Activated CD4-positive, alpha-beta memory T cell treated with anti-CD3 and anti-CD28 coated beads for 36 hours (primary cell): Measurements from ENCODE around the gene LENG1. TPM values are rescaled to one million over a fixed set of nuclear protein-coding genes. Genes with fewer than 3 reads are reported as not detected.

Source experiments
- CTCF ChIA-PET: fragments of 350-600 bp; sonication (Branson Sonifier 250); formaldehyde crosslinking; loops from one replicate; lab custom pipeline; 2021; ENCODE audit warnings: antibody characterized with exemption, inconsistent platforms; lab: Charles Lee
- POLR2A ChIA-PET: fragments of 350-600 bp; sonication (Branson Sonifier 250); formaldehyde crosslinking; loops from one replicate; lab custom pipeline; 2021; ENCODE audit warnings: antibody characterized with exemption; lab: Charles Lee
- DNase-seq: peaks from one replicate; pipeline ENCODE4 v3.0.0-alpha.2; 2020
- H3K27ac Mint-ChIP-seq: one replicate; pipeline ENCODE4 v1.8.0; 2021; ENCODE audit warnings: mixed read lengths
- H3K27me3 Mint-ChIP-seq: one replicate; pipeline ENCODE4 v1.8.0; 2021; ENCODE audit warnings: mixed read lengths
- H3K36me3 Mint-ChIP-seq: one replicate; pipeline ENCODE4 v1.8.0; 2021; ENCODE audit warnings: mixed read lengths
- H3K4me1 Mint-ChIP-seq: one replicate; pipeline ENCODE4 v1.8.0; 2021; ENCODE audit warnings: low read depth, mixed read lengths
- H3K4me3 Mint-ChIP-seq: one replicate; pipeline ENCODE4 v1.8.0; 2021; ENCODE audit warnings: mild to moderate bottlenecking, mixed read lengths
- H3K9me3 Mint-ChIP-seq: one replicate; pipeline ENCODE4 v1.8.0; 2021; ENCODE audit warnings: mixed read lengths
- intact Hi-C: fragments of 100-400 bp; cut with micrococcal nuclease; formaldehyde crosslinking; loops from one replicate; pipeline ENCODE4 v1.15.1; 2023
- total RNA-seq, 2 experiments: library from RNA; stranded (reverse); gene quantifications; one replicate each; pipeline ENCODE4 v1.2.3, GENCODE V29; 2021

Gene LENG1
- total RNA-seq, 2 experiments from 2014 or later, result 4.7 to 5.3 TPM

GRCh38 chr19:54152878-54153524 lies 6.5 kb downstream of the LENG1 start:
- DNase-seq, result no peak
- Mint-ChIP-seq H3K4me1 (peaks cover 23% of the 10 kb centered on the region), H3K27ac (no peak overlapping the region), H3K4me3 (no peak overlapping the region), H3K36me3 (peaks cover 50% of the 10 kb centered on the region), H3K27me3 (no peaks in the 10 kb centered on the region), H3K9me3 (no peaks in the 10 kb centered on the region)
- POLR2A ChIA-PET, result no interaction called here
- CTCF ChIA-PET, result no interaction called here
- intact Hi-C loops, result no loop called here

GRCh38 chr19:54152267-54152666 lies 7.3 kb downstream of the LENG1 start:
- POLR2A ChIA-PET, result no interaction called here

GRCh38 chr19:54151362-54152035 lies 8.0 kb downstream of the LENG1 start:
- Mint-ChIP-seq H3K36me3 (peaks cover 53% of the 10 kb centered on the region), H3K27ac (no peak overlapping the region), H3K4me3 (no peak overlapping the region), H3K4me1 (peaks cover 18% of the 10 kb centered on the region), H3K27me3 (no peaks in the 10 kb centered on the region), H3K9me3 (no peaks in the 10 kb centered on the region)
- intact Hi-C loops, result no loop called here
- POLR2A ChIA-PET, result no interaction called here
- CTCF ChIA-PET, result no interaction called here
- DNase-seq, result no peak

More at GRCh38 chr19:54152267-54152666, 7.3 kb downstream of the LENG1 start:
- Mint-ChIP-seq H3K4me3 (no peak overlapping the region), H3K9me3 (no peaks in the 10 kb centered on the region), H3K36me3 (peaks cover 52% of the 10 kb centered on the region), H3K4me1 (peaks cover 22% of the 10 kb centered on the region), H3K27ac (no peak overlapping the region), H3K27me3 (no peaks in the 10 kb centered on the region)
- DNase-seq, result no peak
- CTCF ChIA-PET, result no interaction called here
- intact Hi-C loops, result no loop called here

GRCh38 chr19:54149021-54149812 lies 10.3 kb downstream of the LENG1 start:
- Mint-ChIP-seq H3K36me3 (peaks cover 47% of the 10 kb centered on the region), H3K27ac (no peak overlapping the region), H3K4me3 (no peak overlapping the region), H3K4me1 (peaks cover 9% of the 10 kb centered on the region), H3K27me3 (no peaks in the 10 kb centered on the region), H3K9me3 (no peaks in the 10 kb centered on the region)
- ChIA-PET POLR2A (no interaction called here), CTCF (no interaction called here)
- no peak for DNase-seq
- intact Hi-C loops, result no loop called here

- no peak for DNase-seq
- Mint-ChIP-seq H3K27ac (no peak overlapping the region), H3K36me3 (peaks cover 47% of the 10 kb centered on the region), H3K4me3 (no peak overlapping the region), H3K4me1 (no peaks in the 10 kb centered on the region), H3K27me3 (no peaks in the 10 kb centered on the region), H3K9me3 (no peaks in the 10 kb centered on the region)
- intact Hi-C loops, result no loop called here
- POLR2A ChIA-PET, result no interaction called here
- CTCF ChIA-PET, result no interaction called here
These were observed 11.4 kb downstream of the LENG1 start for GRCh38 chr19:54148158-54148557.

GRCh38 chr19:54147676-54148075 lies 11.8 kb downstream of the LENG1 start:
- ChIA-PET POLR2A (no interaction called here), CTCF (interaction anchor here (0.6 kb wide), 1 partner anchor 55 kb away, joined by 3 read pairs; no protein-coding TSS in a partner anchor)
- Mint-ChIP-seq H3K4me1 (no peaks in the 10 kb centered on the region), H3K4me3 (no peak overlapping the region), H3K27me3 (no peaks in the 10 kb centered on the region), H3K27ac (no peak overlapping the region), H3K36me3 (peaks cover 47% of the 10 kb centered on the region), H3K9me3 (no peaks in the 10 kb centered on the region)
- DNase-seq, result no peak
- intact Hi-C loops, result no loop called here

GRCh38 chr19:54145541-54146158 lies 13.9 kb downstream of the LENG1 start:
- ChIA-PET CTCF (no interaction called here), POLR2A (no interaction called here)
- H3K36me3 Mint-ChIP-seq, result peaks cover 40% of the 10 kb centered on the region
- no peaks in the 10 kb centered on the region for H3K27me3 Mint-ChIP-seq
- no peak overlapping the region for H3K27ac Mint-ChIP-seq
- no peak for DNase-seq
- peaks cover 15% of the 10 kb centered on the region for H3K4me1 Mint-ChIP-seq
- no peaks in the 10 kb centered on the region for H3K9me3 Mint-ChIP-seq
- intact Hi-C loops, result no loop called here
- no peak overlapping the region for H3K4me3 Mint-ChIP-seq

- Mint-ChIP-seq H3K4me1 (peaks cover 37% of the 10 kb centered on the region), H3K4me3 (no peak overlapping the region), H3K27me3 (no peaks in the 10 kb centered on the region), H3K9me3 (no peaks in the 10 kb centered on the region), H3K36me3 (peaks cover 29% of the 10 kb centered on the region), H3K27ac (peak overlapping the region; percentile 31)
- ChIA-PET POLR2A (interaction anchor here (0.7 kb wide), 1 partner anchor 296 kb away, joined by 3 read pairs; no protein-coding TSS in a partner anchor), CTCF (interaction anchor here (1.0 kb wide), 1 partner anchor 17 kb away, joined by 3 read pairs; the partner anchor contains the start of gene LENG1)
- no peak for DNase-seq
- intact Hi-C loops, result no loop called here
These were observed 17.2 kb downstream of the LENG1 start for GRCh38 chr19:54142166-54142780.

GRCh38 chr19:54141356-54141755 lies 18.2 kb downstream of the LENG1 start:
- POLR2A ChIA-PET, result no interaction called here
- Mint-ChIP-seq H3K27ac (no peak overlapping the region), H3K4me3 (no peak overlapping the region), H3K4me1 (peaks cover 42% of the 10 kb centered on the region), H3K36me3 (peaks cover 24% of the 10 kb centered on the region), H3K9me3 (no peaks in the 10 kb centered on the region), H3K27me3 (no peaks in the 10 kb centered on the region)
- CTCF ChIA-PET, result interaction anchor here (1.0 kb wide), 1 partner anchor 18 kb away, joined by 3 read pairs; the partner anchor contains the start of gene LENG1
- DNase-seq, result no peak
- intact Hi-C loops, result no loop called here

GRCh38 chr19:54138489-54139256 lies 20.8 kb downstream of the LENG1 start:
- H3K27ac Mint-ChIP-seq, result peak overlapping the region; percentile 87
- intact Hi-C loops, result no loop called here
- peak overlapping the region; percentile 86 for H3K4me3 Mint-ChIP-seq
- H3K36me3 Mint-ChIP-seq, result peaks cover 9% of the 10 kb centered on the region
- peaks cover 52% of the 10 kb centered on the region for H3K4me1 Mint-ChIP-seq
- DNase-seq, result peak; percentile 54
- no peaks in the 10 kb centered on the region for H3K27me3 Mint-ChIP-seq
- POLR2A ChIA-PET, result interaction anchor here (0.6 to 3.0 kb wide), 3 partner anchors 22 to 69 kb away, joined by 3 to 11 read pairs (median 4); partner anchors contain the start of genes PRPF31 and TFPT
- no peaks in the 10 kb centered on the region for H3K9me3 Mint-ChIP-seq
- CTCF ChIA-PET, result interaction anchor here (0.8 to 1.1 kb wide), 2 partner anchors 20 to 22 kb away, joined by 3 read pairs; partner anchors contain the start of gene LENG1
